ENCODE results near the gene TMEM209. TPM values are rescaled to one million over a fixed set of nuclear protein-coding genes. Genes with fewer than 3 reads are reported as not detected.

Gene TMEM209
- total RNA-seq, 4 donors from 2014 or later, result 9.6 to 17.3 (median 12.5) TPM

GRCh38 chr7:130133029-130133782 lies 72.0 kb downstream of the TMEM209 start:
- DNase-seq (ENCODE audit: low spot score in 2 of 2), result no peak
- 88% methylated on average over 7 of the region's 7 CpGs for WGBS, 2 donors
- Histone ChIP-seq H3K9me3 (no peaks in the 10 kb centered on the region), H3K4me3 (no peak overlapping the region), H3K36me3 (peaks cover 0 to 94% (median 3%) of the 10 kb centered on the region in 3 donors), H3K27ac (no peak overlapping the region), H3K27me3 (no peaks in the 10 kb centered on the region), H3K4me1 (no peaks in the 10 kb centered on the region)
- no peak for TF ChIP-seq EP300 (IDR thresholded peaks at IDR 0.05)
- no peak for TF ChIP-seq CTCF (IDR thresholded peaks at IDR 0.05)
- no peak for TF ChIP-seq POLR2A (IDR thresholded peaks at IDR 0.05)

GRCh38 chr7:130131964-130132875 lies 73.0 kb downstream of the TMEM209 start:
- H3K36me3 ChIP-seq, result peaks cover 0 to 89% (median 3%) of the 10 kb centered on the region in 3 donors

GRCh38 chr7:130131191-130131834 lies 73.9 kb downstream of the TMEM209 start:
- H3K27ac ChIP-seq, result no peak overlapping the region
- TF ChIP-seq CTCF (IDR thresholded peaks at IDR 0.05), result no peak
- H3K27me3 ChIP-seq, result no peaks in the 10 kb centered on the region
- H3K36me3 ChIP-seq, result peaks cover 0 to 89% (median 3%) of the 10 kb centered on the region in 3 donors
- H3K4me3 ChIP-seq, result no peak overlapping the region
- H3K4me1 ChIP-seq, result peaks cover 0 to 12% (median 3%) of the 10 kb centered on the region in 4 donors
- DNase-seq (ENCODE audit: low spot score in 2 of 2), result no peak
- 91 to 92% methylated on average over 6 of the region's 6 CpGs for WGBS, 2 donors
- H3K9me3 ChIP-seq, result no peaks in the 10 kb centered on the region

More at GRCh38 chr7:130131964-130132875, 73.0 kb downstream of the TMEM209 start:
- H3K4me1 ChIP-seq, result peaks cover 0 to 8% (median 3%) of the 10 kb centered on the region in 4 donors
- no peak for DNase-seq (ENCODE audit: low spot score in 2 of 2)
- H3K4me3 ChIP-seq, result no peak overlapping the region
- 90 to 93% methylated on average over 12 of the region's 12 CpGs for WGBS, 2 donors
- no peak for TF ChIP-seq EP300 (IDR thresholded peaks at IDR 0.05)
- TF ChIP-seq CTCF (IDR thresholded peaks at IDR 0.05), result no peak
- TF ChIP-seq POLR2A (IDR thresholded peaks at IDR 0.05), result no peak
- no peaks in the 10 kb centered on the region for H3K9me3 ChIP-seq
- no peaks in the 10 kb centered on the region for H3K27me3 ChIP-seq
- H3K27ac ChIP-seq, result no peak overlapping the region

GRCh38 chr7:130129011-130129411 lies 76.2 kb downstream of the TMEM209 start:
- no peak overlapping the region for H3K27ac ChIP-seq
- peaks cover 0 to 12% (median 3%) of the 10 kb centered on the region in 4 donors for H3K4me1 ChIP-seq
- no peak overlapping the region for H3K4me3 ChIP-seq
- H3K27me3 ChIP-seq, result no peaks in the 10 kb centered on the region
- WGBS, 2 donors, result 77 to 89% methylated on average over 4 of the region's 4 CpGs
- no peak for TF ChIP-seq CTCF (IDR thresholded peaks at IDR 0.05)
- TF ChIP-seq POLR2A (IDR thresholded peaks at IDR 0.05), result no peak
- TF ChIP-seq EP300 (IDR thresholded peaks at IDR 0.05), result no peak
- peaks cover 0 to 89% (median 3%) of the 10 kb centered on the region in 3 donors for H3K36me3 ChIP-seq
- H3K9me3 ChIP-seq, result no peaks in the 10 kb centered on the region
- no peak for DNase-seq (ENCODE audit: low spot score in 2 of 2)
